Activated CD8-positive, alpha-beta T cell treated with anti-CD3 and anti-CD28 coated beads, Interleukin-2, amount 10 ng/mL, durations not matched to agents 7 days and 5 days (primary cell): ENCODE data around the gene MRPL17. TPM values are rescaled to one million over a fixed set of nuclear protein-coding genes. Genes with fewer than 3 reads are reported as not detected.

Source experiments
- ATAC-seq: fragments of 150-1000 bp; cut with Tn5 transposase; one replicate; pipeline ENCODE4 v1.10.0; 2021; ENCODE audit warnings: moderate library complexity
- CTCF ChIA-PET: fragments of 350-600 bp; sonication (Branson Sonifier 250); formaldehyde crosslinking; loops from one replicate; lab custom pipeline; 2021; ENCODE audit warnings: antibody characterized with exemption; lab: Charles Lee
- POLR2A ChIA-PET: fragments of 350-600 bp; sonication (Branson Sonifier 250); formaldehyde crosslinking; loops from one replicate; lab custom pipeline; 2021; ENCODE audit warnings: antibody characterized with exemption; lab: Charles Lee
- DNase-seq: peaks from one replicate; pipeline ENCODE4 v3.0.0-alpha.2; 2020
- H3K27ac Mint-ChIP-seq: one replicate; pipeline ENCODE4 v1.8.0; 2021; ENCODE audit warnings: mild to moderate bottlenecking, mixed read lengths
- H3K27me3 Mint-ChIP-seq: one replicate; pipeline ENCODE4 v1.8.0; 2021; ENCODE audit warnings: low read depth, mixed read lengths
- H3K36me3 Mint-ChIP-seq: one replicate; pipeline ENCODE4 v1.8.0; 2021; ENCODE audit warnings: low read depth, mixed read lengths
- H3K4me1 Mint-ChIP-seq: one replicate; pipeline ENCODE4 v1.8.0; 2021; ENCODE audit warnings: low read depth, mixed read lengths
- H3K4me3 Mint-ChIP-seq: one replicate; pipeline ENCODE4 v1.8.0; 2021; ENCODE audit warnings: mild to moderate bottlenecking, mixed read lengths
- H3K9me3 Mint-ChIP-seq: one replicate; pipeline ENCODE4 v1.8.0; 2022; ENCODE audit warnings: mixed read lengths; ENCODE audit not compliant: insufficient read depth
- total RNA-seq, 2 experiments: library from RNA; stranded (reverse); gene quantifications; one replicate each; pipeline ENCODE4 v1.2.3, GENCODE V29; 2021

The MRPL17 gene
- total RNA-seq, 2 experiments from 2014 or later: 60.6 to 69.2 TPM

DNA sequence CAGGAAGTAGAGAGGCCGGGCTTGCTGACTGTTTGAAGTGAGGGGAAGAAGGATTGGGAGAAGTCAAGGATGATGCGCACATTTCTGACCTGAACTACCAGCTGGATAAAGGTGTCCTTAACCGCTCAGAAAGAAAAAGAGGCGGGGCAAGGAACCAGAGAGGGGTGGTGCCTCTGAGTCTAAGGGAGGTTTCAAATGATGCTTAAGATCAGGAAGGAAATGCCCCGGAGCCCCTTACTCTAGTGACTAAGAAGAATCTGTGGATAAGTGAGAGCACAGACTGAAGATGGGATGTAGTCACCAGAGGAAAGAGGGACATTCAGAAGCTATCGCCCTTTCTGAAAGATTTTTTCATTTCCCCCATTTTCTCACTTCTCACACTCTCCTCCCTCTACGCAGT lies 40.2 kb downstream of the MRPL17 start:
- ChIA-PET CTCF (interaction anchor here (1.7 kb wide), 1 partner anchor 41 kb away, joined by 7 read pairs; the partner anchor contains the start of gene MRPL17), POLR2A (no interaction called here)
- Mint-ChIP-seq H3K27me3 (no peaks in the 10 kb centered on the region), H3K27ac (no peak overlapping the region), H3K9me3 (no peaks in the 10 kb centered on the region), H3K4me1 (peaks cover 6% of the 10 kb centered on the region), H3K4me3 (no peak overlapping the region), H3K36me3 (no peaks in the 10 kb centered on the region)
- DNase-seq: no peak
- ATAC-seq: no peak

DNA sequence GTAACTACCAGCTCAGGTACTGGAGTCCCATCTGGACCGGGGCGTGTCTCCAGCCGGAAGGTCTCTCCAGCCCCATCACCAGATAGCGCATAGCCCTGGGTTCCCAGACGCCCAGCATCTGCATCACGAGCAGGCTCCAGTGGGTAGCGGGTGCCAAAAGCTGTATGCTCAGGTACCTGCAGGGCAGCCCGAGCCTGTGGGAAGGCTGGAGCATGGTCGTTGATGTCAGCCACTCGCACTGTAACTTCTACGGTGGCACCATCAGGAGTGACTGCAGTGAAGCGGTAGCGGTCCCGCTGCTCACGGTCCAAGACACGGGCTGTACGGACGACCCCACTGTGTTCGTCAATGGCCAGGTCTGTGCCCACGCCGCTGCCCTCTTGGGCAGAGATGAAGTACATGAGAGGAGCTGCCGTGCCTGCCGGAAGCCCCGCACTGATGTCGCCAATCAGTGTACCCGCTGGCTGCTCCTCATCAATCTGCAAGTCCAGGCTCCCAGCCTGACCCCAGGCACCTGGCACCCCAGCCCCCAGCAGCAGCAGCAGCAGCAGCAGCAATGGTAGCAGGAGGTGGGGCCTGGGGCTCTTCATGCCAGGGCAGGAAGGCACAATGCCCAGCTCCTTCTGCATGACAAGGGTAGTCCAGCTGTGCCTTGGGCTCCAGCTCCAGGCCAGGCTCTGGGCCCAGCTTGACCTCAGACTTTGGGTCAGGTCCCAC lies 42.0 kb downstream of the MRPL17 start:
- Mint-ChIP-seq H3K36me3 (no peaks in the 10 kb centered on the region), H3K27me3 (no peaks in the 10 kb centered on the region), H3K9me3 (no peaks in the 10 kb centered on the region), H3K4me1 (peaks cover 6% of the 10 kb centered on the region), H3K27ac (no peak overlapping the region), H3K4me3 (no peak overlapping the region)
- ATAC-seq (no peak), DNase-seq (no peak)
- POLR2A ChIA-PET: no interaction called here
- CTCF ChIA-PET: no interaction called here

DNA sequence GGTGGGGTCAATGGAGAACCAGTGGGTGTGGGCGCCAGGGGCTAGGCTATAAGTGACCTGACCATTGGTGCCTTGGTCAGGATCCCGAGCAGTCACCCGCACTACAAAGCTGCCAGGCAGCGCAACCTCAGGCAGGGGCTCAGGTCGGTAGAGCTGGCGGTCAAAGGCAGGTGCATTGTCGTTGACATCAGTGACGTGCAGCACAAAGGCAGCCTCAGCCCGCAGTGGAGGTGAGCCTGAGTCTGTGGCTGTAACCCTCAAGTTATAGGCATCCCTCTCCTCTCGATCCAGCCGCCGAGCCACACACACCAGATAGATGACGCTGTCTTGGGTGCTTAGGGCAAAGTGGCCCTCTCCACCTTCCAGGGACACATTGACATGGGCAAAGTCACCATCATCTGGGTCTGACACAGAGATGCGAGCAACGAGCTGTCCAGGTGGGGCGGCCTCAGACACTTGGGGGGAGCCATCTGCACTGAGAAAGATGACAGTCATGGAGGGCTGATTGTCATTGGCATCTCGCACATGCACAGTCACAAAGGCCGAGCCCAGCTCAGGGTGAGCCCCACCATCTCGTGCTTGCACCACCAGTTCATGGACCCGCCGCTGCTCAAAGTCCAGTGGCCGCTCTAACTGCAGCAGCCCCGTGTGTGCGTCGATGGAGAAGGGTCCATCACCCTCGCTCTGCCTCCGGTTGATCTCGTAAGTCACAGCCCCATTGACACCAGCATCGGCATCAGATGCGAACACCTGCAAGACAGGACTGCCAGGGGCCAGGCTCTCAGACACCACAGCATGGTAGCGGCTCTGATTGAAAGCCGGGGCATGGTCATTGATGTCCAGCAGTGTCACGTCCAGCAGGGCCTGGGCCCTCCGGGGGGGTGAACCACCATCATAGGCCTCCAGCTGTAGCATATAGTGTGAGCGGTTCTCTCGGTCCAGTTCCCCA lies 42.8 kb downstream of the MRPL17 start:
- CTCF ChIA-PET: no interaction called here
- Mint-ChIP-seq H3K9me3 (no peaks in the 10 kb centered on the region), H3K27me3 (no peaks in the 10 kb centered on the region), H3K4me1 (peaks cover 6% of the 10 kb centered on the region), H3K36me3 (no peaks in the 10 kb centered on the region), H3K27ac (no peak overlapping the region), H3K4me3 (no peak overlapping the region)
- DNase-seq (no peak), ATAC-seq (no peak)
- POLR2A ChIA-PET: no interaction called here

DNA sequence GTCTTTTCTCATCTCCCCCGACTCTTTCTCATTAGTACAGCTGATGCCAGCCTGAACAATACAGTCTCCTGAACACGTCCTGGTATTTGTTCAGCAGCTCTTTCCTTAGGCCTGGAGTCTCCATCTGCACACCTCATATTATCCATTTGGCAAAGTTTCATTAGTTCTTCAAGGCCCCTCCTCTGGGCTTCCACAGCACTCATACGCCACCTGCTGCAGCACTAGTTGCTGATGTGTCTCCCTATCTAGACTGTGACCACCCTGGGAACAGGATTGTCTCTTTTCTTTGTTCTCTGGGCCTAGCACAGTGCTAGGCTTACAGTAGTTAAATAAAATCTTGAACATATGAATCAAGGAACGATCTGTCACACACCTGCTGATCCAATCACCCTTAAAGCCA lies 44.7 kb downstream of the MRPL17 start:
- CTCF ChIA-PET: no interaction called here
- H3K27ac Mint-ChIP-seq: no peak overlapping the region
- no peak overlapping the region for H3K4me3 Mint-ChIP-seq
- H3K36me3 Mint-ChIP-seq: no peaks in the 10 kb centered on the region
- DNase-seq: no peak
- H3K4me1 Mint-ChIP-seq: peaks cover 6% of the 10 kb centered on the region
- POLR2A ChIA-PET: no interaction called here
- no peaks in the 10 kb centered on the region for H3K27me3 Mint-ChIP-seq
- ATAC-seq: no peak
- H3K9me3 Mint-ChIP-seq: no peaks in the 10 kb centered on the region

DNA sequence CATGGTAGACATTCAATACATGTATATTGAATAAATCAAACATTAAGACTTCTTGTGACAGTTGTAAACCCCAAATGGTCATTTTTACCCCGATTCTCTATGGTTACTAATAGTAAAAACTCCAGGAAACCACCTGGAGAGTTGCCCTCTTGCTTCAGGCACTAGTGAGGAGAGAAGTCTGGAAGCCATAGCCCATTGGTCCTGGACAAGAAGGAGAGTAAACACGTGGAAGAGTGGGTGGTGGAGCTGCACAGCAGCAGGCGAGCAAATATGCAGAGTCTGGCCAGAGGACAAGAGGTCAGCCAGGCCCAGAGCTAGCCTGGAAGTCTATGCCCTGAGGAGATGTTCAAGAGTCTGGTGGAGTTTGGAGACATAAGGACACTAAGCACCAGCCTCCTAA lies 45.3 kb downstream of the MRPL17 start:
- Mint-ChIP-seq H3K4me3 (no peak overlapping the region), H3K4me1 (peaks cover 6% of the 10 kb centered on the region), H3K36me3 (no peaks in the 10 kb centered on the region), H3K9me3 (no peaks in the 10 kb centered on the region), H3K27me3 (no peaks in the 10 kb centered on the region), H3K27ac (no peak overlapping the region)
- ChIA-PET POLR2A (interaction anchor here (0.9 to 1.2 kb wide), 2 partner anchors 9 to 25 kb away, joined by 3 read pairs; no protein-coding TSS in a partner anchor), CTCF (interaction anchor here (1.1 kb wide), 1 partner anchor 46 kb away, joined by 3 read pairs; the partner anchor contains the start of gene MRPL17)
- DNase-seq: no peak
- ATAC-seq: no peak

DNA sequence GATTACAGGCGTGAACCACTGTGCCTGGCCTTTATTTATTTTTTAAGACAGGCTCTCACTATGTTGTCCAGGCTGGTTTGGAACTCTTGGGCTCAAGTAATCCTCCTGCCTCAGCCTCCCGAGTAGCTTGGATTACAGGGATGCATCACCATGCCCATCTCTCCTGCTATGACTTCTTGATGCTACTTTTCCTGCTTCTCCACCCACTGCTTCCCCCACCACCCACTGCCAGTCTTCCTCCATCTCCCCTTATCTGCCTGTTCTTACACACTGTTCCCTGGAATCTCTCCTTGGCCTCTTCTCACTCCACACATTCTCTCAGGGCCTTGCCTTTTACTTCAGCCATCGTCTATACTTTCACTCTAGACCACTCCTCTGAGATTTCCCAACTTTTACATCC lies 46.7 kb downstream of the MRPL17 start:
- peaks cover 14% of the 10 kb centered on the region for H3K4me1 Mint-ChIP-seq
- ChIA-PET CTCF (interaction anchor here (0.6 to 1.1 kb wide), 2 partner anchors 17 to 47 kb away, joined by 3 read pairs; partner anchors contain the start of gene MRPL17), POLR2A (interaction anchor here (2.5 kb wide), 1 partner anchor 18 kb away, joined by 6 read pairs; the partner anchor contains the start of gene TPP1)

DNA sequence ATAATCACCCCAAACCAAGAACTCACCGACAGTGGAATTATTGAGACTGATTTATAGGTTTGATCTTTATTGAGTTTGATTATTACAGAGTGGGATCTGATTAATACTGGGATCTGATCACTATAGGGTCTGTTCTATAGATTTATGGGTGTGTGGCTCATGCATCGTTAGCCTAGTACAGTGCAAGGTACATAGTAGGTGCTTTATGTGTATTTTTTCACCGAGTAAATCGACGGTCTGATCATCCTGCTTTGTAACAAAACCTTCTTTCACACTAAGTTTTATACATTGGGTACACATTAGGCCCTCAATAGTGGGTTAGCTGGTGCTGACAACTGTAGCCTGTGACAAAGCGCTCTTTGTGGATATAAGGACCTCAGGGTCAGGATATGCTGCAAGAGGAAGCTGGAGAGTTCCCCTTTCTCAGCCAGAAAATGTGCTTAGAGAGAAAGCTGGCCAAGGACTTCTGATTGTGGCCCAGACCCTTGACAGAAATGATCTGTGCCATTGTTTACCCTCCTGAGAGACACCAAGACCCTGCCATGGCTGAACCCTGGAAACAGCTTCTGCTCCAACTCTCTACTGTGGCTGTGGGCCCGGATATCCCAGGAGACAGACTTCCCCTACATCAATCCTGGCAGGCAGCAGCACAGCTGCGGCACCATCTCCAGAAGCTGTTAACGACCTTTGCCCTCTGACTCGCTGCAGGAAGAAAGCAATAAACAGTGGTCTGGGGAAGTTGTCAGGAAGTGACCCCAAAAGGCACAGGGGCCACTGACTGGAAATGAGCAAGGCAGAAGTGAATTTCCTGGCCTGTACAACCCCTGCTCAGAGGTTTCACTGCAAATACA lies 47.8 kb downstream of the MRPL17 start:
- H3K27ac Mint-ChIP-seq: no peak overlapping the region
- ATAC-seq: no peak
- no peaks in the 10 kb centered on the region for H3K36me3 Mint-ChIP-seq
- DNase-seq: no peak
- no peaks in the 10 kb centered on the region for H3K9me3 Mint-ChIP-seq
- H3K27me3 Mint-ChIP-seq: no peaks in the 10 kb centered on the region
- H3K4me3 Mint-ChIP-seq: no peak overlapping the region
- peaks cover 15% of the 10 kb centered on the region for H3K4me1 Mint-ChIP-seq
- POLR2A ChIA-PET: interaction anchor here (0.7 to 2.5 kb wide), 4 partner anchors 13 to 24 kb away, joined by 3 to 6 read pairs (median 4); partner anchors contain the start of gene TPP1
- CTCF ChIA-PET: interaction anchor here (0.7 to 1.7 kb wide), 7 partner anchors 8 to 39 kb away, joined by 3 to 4 read pairs (median 4); partner anchors contain the start of genes TAF10 and TPP1

More for the DNA sequence above, 46.7 kb downstream of the MRPL17 start:
- Mint-ChIP-seq H3K27me3 (no peaks in the 10 kb centered on the region), H3K4me3 (no peak overlapping the region), H3K9me3 (no peaks in the 10 kb centered on the region), H3K27ac (no peak overlapping the region), H3K36me3 (no peaks in the 10 kb centered on the region)
- ATAC-seq: no peak
- no peak for DNase-seq

DNA sequence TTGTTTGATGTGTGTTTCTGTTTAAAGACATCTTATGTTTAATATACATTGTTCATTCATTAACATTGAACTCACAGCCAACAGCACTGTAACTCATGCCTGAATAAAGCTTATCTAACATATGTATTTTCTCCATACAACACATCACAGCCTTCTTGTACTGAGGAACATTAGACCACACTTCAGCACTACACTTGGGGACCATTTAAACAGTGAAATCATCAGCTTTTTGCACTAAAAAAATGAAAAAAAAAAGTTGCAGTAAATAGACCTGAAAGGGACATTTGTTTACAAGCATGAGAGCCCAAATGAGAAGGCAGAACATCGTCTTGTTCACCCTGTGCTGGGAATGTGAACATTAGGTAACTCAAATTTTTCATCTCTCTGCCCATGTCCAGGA lies 48.6 kb downstream of the MRPL17 start:
- no peak for DNase-seq
- Mint-ChIP-seq H3K36me3 (no peaks in the 10 kb centered on the region), H3K4me3 (no peak overlapping the region), H3K27me3 (no peaks in the 10 kb centered on the region), H3K4me1 (peaks cover 14% of the 10 kb centered on the region), H3K27ac (no peak overlapping the region), H3K9me3 (no peaks in the 10 kb centered on the region)
- ChIA-PET POLR2A (interaction anchor here (1.1 to 2.5 kb wide), 3 partner anchors 13 to 23 kb away, joined by 3 to 6 read pairs (median 4); partner anchors contain the start of gene TPP1), CTCF (interaction anchor here (0.7 to 1.7 kb wide), 3 partner anchors 15 to 40 kb away, joined by 3 to 4 read pairs (median 3); no protein-coding TSS in a partner anchor)
- no peak for ATAC-seq

DNA sequence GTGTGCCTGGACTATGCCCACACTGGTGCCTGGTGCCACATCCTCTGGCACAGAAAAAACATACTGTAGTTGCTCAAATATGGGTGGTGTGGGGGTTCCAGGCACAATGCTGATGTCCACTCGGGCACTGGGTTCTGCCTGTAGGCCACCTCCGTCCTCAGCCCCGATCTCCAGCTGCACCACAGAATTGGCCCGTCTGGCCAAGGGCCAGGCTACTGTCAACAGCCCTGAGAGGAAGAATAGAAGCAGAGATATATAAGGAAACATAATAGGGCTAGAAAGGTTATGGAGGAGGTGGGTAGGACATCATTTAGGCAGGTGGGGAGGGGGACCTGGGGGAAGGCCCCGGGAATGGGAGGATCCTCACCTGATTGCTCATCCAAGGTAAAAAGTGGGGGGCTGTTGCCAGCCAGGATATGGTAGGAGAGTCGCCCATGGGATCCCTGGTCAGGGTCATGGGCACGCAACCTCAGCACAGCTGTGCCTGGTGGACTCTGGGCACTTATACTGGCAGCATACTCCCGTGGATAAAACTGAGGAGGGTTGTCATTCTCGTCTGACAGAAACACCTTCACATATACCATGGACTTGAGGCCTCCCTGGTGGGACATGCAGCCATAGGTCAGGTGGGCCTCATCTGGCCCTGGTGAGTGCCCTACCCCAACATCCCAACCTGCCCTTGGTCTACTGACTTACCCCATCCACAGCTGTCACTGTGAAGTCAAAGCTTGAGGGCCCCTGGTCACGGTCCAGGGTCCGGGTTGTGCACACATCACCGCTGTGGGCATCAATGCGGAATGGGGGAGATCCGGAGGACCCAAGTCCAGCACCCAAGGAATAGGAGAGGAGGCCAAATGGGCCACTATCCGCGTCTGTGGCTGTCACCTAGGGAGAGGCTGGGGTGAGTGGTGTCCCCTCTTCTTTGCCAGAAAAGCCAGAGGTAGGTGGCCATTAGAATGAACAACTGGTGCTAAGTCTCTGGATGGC lies 49.4 kb downstream of the MRPL17 start:
- Mint-ChIP-seq H3K36me3 (no peaks in the 10 kb centered on the region), H3K27me3 (no peaks in the 10 kb centered on the region), H3K27ac (no peak overlapping the region), H3K4me1 (peaks cover 10% of the 10 kb centered on the region), H3K9me3 (no peaks in the 10 kb centered on the region), H3K4me3 (no peak overlapping the region)
- POLR2A ChIA-PET: interaction anchor here (1.1 to 2.5 kb wide), 2 partner anchors 12 to 15 kb away, joined by 4 to 6 read pairs; partner anchors contain the start of gene TPP1
- DNase-seq (no peak), ATAC-seq (no peak)
- CTCF ChIA-PET: interaction anchor here (1.7 kb wide), 1 partner anchor 34 kb away, joined by 4 read pairs; no protein-coding TSS in a partner anchor
